ENCODE measurements around the gene TSPAN18.

TSPAN18 gene

DNA sequence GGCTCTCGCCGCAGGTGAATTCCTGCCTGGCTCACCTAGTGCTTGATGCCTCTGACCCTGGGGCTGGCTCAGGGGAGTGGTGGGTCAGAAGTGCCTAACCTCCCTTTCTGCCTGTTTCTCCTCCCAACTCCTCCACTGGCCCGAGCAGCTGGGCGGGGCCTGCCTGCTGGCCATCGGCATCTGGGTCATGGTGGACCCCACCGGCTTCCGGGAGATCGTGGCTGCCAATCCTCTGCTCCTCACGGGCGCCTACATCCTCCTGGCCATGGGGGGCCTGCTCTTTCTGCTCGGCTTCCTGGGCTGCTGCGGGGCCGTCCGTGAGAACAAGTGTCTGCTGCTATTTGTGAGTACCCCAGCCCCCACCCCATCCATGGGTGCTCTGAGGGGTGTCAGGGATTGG is 182.8 kb downstream of the TSPAN18 start:
- H3K4me3 ChIP-seq (ENCODE audit: low read depth in 1 of 2, low read length in 2 of 2) = no peak overlapping the region
- H3K9me3 ChIP-seq (ENCODE audit: control insufficient read depth in 1 of 2, low read length in 2 of 2) = no peaks in the 10 kb centered on the region
- H3K27me3 ChIP-seq (ENCODE audit: low read depth, low read length) = no peaks in the 10 kb centered on the region
- H3K27ac ChIP-seq (ENCODE audit: low read length) = no peak overlapping the region
- peaks cover 4 to 9% of the 10 kb centered on the region in 2 donors for H3K36me3 ChIP-seq (ENCODE audit: control insufficient read depth in 1 of 2, insufficient read depth in 2 of 2, low read length in 2 of 2)
- peaks cover 2 to 27% of the 10 kb centered on the region in 2 donors for H3K4me1 ChIP-seq (ENCODE audit: control insufficient read depth in 1 of 2, insufficient read depth in 2 of 2, low read length in 2 of 2)

DNA sequence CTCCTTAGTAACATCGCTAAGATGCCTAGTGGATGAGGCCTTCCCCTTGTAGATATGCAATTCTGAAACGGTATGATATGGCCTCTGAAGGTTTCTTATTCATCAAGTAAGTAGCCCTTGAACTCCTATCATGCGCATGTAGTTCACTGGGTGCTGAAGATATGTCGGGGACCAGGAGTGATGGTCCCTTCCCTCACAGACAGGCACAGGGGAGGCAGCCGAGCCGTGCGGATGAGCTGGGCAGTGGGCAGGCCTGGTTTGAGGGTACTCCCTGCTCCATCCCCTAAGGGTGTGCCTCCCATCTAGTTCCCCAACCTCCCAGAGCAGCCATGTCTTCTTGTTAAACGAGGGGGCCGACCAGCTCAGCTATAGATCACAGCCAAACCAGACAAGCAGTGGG is 183.8 kb downstream of the TSPAN18 start:
- Histone ChIP-seq H3K4me3 (ENCODE audit: low read depth in 1 of 2, low read length in 2 of 2) (no peak overlapping the region), H3K36me3 (ENCODE audit: control insufficient read depth in 1 of 2, insufficient read depth in 2 of 2, low read length in 2 of 2) (peaks cover 4 to 13% of the 10 kb centered on the region in 2 donors), H3K27me3 (ENCODE audit: low read depth, low read length) (no peaks in the 10 kb centered on the region), H3K27ac (ENCODE audit: low read length) (no peak overlapping the region), H3K9me3 (ENCODE audit: control insufficient read depth in 1 of 2, low read length in 2 of 2) (no peaks in the 10 kb centered on the region), H3K4me1 (ENCODE audit: control insufficient read depth in 1 of 2, insufficient read depth in 2 of 2, low read length in 2 of 2) (peaks cover 2 to 28% of the 10 kb centered on the region in 2 donors)

DNA sequence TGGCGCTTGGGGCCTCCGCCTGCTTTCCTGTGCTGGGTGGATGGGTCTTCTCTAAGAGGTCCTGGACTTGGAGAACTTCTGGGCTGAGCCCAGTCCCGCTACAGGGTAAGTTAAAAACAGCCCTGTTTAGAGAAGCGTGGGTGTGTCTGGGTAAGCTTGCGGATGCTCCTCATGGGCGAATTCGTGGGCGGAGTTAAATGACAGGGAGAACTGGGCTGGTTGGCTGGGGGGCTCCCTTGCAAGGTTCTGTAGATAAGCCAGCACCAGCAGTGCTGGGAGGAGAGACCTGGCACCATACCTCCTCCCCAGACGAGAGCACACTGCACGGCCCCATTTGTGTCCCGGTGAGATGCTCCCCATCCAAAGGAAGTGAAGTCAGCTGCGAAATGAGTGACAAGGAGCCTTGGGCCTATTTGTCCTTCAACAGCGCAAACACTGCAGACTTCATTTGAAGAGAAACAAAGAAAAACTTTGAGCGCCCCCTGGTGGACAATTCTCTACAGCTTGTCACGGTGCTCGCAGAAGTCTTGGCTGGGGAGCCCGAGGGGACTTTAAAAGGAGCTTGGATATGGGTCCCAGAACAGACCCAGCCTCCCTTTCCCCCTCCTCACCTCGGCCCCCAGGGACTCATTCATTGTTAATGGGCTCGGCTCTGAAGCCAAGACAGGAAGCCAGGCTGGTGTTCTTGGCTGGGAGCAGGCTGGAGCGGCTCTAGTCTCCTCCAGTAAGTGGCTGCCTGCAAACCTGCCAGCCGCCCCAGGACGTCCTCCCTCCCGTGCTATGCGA is 184.5 kb downstream of the TSPAN18 start:
- Histone ChIP-seq H3K4me1 (ENCODE audit: control insufficient read depth in 1 of 2, insufficient read depth in 2 of 2, low read length in 2 of 2) (peaks cover 2 to 28% of the 10 kb centered on the region in 2 donors), H3K36me3 (ENCODE audit: control insufficient read depth in 1 of 2, insufficient read depth in 2 of 2, low read length in 2 of 2) (peaks cover 4 to 15% of the 10 kb centered on the region in 2 donors), H3K27ac (ENCODE audit: low read length) (no peak overlapping the region), H3K4me3 (ENCODE audit: low read depth in 1 of 2, low read length in 2 of 2) (no peak overlapping the region), H3K27me3 (ENCODE audit: low read depth, low read length) (no peaks in the 10 kb centered on the region), H3K9me3 (ENCODE audit: control insufficient read depth in 1 of 2, low read length in 2 of 2) (no peaks in the 10 kb centered on the region)

DNA sequence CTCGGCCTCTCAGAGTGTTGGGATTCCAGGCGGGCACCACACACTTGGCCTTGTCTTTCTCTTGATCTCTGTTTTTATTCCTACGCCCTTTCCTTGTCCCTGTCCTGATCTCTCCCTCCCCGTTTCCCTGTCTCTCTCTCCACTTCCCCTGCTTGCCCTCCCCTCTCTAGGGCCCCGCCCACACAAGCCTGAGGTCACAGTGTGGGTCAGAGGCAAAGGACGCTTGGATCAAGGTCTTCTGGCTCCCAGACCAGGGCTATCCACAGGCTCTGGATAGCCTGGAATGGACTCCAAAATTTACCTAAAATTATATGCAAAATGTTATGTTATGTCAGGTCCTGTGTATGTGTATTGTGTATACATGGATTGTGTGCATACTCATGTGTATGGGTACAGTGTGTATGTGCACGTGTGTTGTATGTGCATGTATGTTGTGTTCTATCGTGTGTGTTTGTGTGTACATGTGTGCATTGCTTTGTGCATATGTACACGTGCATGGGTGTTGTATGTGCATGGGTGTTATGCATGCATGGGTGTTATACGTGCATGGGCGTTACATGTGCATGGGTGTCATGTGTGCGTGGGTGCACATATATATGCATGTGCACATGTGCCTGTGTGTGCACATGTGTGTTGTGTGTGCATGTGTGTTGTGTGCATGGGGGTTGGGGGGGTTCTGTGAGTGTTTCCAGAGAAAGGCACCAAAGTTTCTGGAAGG is 185.7 kb downstream of the TSPAN18 start:
- no peak overlapping the region for H3K4me3 ChIP-seq (ENCODE audit: low read depth in 1 of 2, low read length in 2 of 2)
- peaks cover 4 to 15% of the 10 kb centered on the region in 2 donors for H3K36me3 ChIP-seq (ENCODE audit: control insufficient read depth in 1 of 2, insufficient read depth in 2 of 2, low read length in 2 of 2)
- no peaks in the 10 kb centered on the region for H3K27me3 ChIP-seq (ENCODE audit: low read depth, low read length)
- no peak overlapping the region for H3K27ac ChIP-seq (ENCODE audit: low read length)
- H3K9me3 ChIP-seq (ENCODE audit: control insufficient read depth in 1 of 2, low read length in 2 of 2) = no peaks in the 10 kb centered on the region
- peaks cover 2 to 28% of the 10 kb centered on the region in 2 donors for H3K4me1 ChIP-seq (ENCODE audit: control insufficient read depth in 1 of 2, insufficient read depth in 2 of 2, low read length in 2 of 2)

DNA sequence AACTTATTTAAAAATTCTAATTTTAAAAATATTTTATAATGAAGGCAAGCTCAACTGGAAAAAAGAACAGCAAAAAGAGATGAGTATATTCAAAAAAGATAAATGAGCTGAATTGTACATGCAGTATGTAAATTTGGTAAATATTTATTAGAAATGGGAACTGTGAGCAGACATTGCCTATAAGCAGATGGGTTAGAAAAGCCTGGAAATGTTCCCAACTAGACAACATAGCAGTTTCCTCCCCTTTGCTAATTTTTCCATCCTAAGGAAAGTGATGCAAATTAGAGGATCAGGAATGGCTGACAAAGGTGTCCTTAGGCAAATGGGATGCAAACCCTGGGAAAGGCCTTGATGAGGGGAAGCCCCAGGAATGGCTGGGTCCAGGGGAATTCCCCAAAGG is 186.7 kb downstream of the TSPAN18 start:
- Histone ChIP-seq H3K4me3 (ENCODE audit: low read depth in 1 of 2, low read length in 2 of 2) (no peak overlapping the region), H3K9me3 (ENCODE audit: control insufficient read depth in 1 of 2, low read length in 2 of 2) (no peaks in the 10 kb centered on the region), H3K27ac (ENCODE audit: low read length) (no peak overlapping the region), H3K36me3 (ENCODE audit: control insufficient read depth in 1 of 2, insufficient read depth in 2 of 2, low read length in 2 of 2) (peaks cover 4 to 19% of the 10 kb centered on the region in 2 donors), H3K27me3 (ENCODE audit: low read depth, low read length) (no peaks in the 10 kb centered on the region), H3K4me1 (ENCODE audit: control insufficient read depth in 1 of 2, insufficient read depth in 2 of 2, low read length in 2 of 2) (peaks cover 2 to 28% of the 10 kb centered on the region in 2 donors)

DNA sequence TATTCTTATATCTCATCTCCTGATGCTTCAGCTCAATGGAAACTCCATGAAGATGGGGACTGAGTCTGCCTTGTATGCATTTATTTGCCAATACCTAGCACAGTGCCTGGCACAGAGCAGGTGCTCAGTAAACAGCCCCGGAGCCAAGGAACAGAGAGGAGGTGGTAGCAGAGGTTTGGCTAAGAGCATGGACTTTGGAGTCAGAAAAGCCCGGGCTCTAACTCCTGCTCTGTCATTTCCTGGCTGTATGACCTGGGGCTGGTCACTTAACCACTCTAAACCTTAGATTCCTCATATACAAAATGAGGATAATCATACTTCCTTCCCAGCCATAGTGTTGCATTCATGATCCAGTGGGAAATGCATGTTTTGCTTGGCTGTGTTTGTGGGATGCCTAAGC is 187.3 kb downstream of the TSPAN18 start:
- Histone ChIP-seq H3K36me3 (ENCODE audit: control insufficient read depth in 1 of 2, insufficient read depth in 2 of 2, low read length in 2 of 2) (peaks cover under 1 to 22% of the 10 kb centered on the region in 2 donors), H3K27ac (ENCODE audit: low read length) (no peak overlapping the region), H3K4me1 (ENCODE audit: control insufficient read depth in 1 of 2, insufficient read depth in 2 of 2, low read length in 2 of 2) (peaks cover 2 to 28% of the 10 kb centered on the region in 2 donors), H3K27me3 (ENCODE audit: low read depth, low read length) (no peaks in the 10 kb centered on the region), H3K9me3 (ENCODE audit: control insufficient read depth in 1 of 2, low read length in 2 of 2) (no peaks in the 10 kb centered on the region), H3K4me3 (ENCODE audit: low read depth in 1 of 2, low read length in 2 of 2) (no peak overlapping the region)

DNA sequence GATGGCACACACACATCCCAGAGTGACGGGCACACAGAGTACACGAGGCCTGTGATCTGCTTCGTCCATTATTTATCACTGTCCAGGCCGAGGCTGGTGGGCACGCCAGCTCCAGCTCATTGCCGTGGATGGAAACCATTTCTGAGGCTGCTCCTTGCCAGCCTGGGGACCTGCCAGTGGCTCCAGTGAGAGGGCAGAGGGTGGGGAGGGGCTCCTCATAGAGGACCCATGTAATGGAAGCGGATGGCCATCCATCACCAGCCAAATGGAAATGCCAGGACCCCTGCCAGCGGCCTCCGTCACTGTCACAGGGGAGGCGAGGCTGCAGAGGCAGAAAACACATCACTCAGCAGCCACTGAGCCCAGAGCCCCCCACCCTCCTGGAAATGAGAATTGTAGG is 188.2 kb downstream of the TSPAN18 start:
- H3K27me3 ChIP-seq (ENCODE audit: low read depth, low read length) = no peaks in the 10 kb centered on the region
- peaks cover 6 to 24% of the 10 kb centered on the region in 2 donors for H3K36me3 ChIP-seq (ENCODE audit: control insufficient read depth in 1 of 2, insufficient read depth in 2 of 2, low read length in 2 of 2)
- H3K4me1 ChIP-seq (ENCODE audit: control insufficient read depth in 1 of 2, insufficient read depth in 2 of 2, low read length in 2 of 2) = peaks cover 2 to 27% of the 10 kb centered on the region in 2 donors
- H3K27ac ChIP-seq (ENCODE audit: low read length) = no peak overlapping the region
- H3K4me3 ChIP-seq (ENCODE audit: low read depth in 1 of 2, low read length in 2 of 2) = no peak overlapping the region
- no peaks in the 10 kb centered on the region for H3K9me3 ChIP-seq (ENCODE audit: control insufficient read depth in 1 of 2, low read length in 2 of 2)

DNA sequence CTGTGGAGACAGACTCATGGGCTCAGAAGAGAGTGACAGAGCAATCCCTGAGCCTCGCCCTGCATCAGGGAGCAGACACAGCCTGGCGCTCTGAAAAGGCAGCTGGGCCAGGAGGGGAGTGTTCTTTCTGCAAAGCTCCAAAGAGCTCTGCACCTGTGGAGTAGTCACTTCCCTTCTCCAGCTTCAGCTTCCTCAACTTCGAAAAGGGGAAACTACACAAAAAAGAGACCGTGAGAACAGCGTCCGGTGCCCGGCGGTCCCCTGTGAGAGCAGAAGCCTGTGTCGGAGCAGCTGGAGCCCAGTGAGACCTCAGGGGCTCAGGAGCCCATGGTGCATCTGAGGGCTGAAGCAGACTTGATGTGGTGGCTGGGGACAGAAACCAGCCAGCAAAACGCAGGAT is 188.9 kb downstream of the TSPAN18 start:
- peaks cover 6 to 23% of the 10 kb centered on the region in 2 donors for H3K36me3 ChIP-seq (ENCODE audit: control insufficient read depth in 1 of 2, insufficient read depth in 2 of 2, low read length in 2 of 2)
- H3K9me3 ChIP-seq (ENCODE audit: control insufficient read depth in 1 of 2, low read length in 2 of 2) = no peaks in the 10 kb centered on the region
- H3K27ac ChIP-seq (ENCODE audit: low read length) = no peak overlapping the region
- peaks cover 2 to 21% of the 10 kb centered on the region in 2 donors for H3K4me1 ChIP-seq (ENCODE audit: control insufficient read depth in 1 of 2, insufficient read depth in 2 of 2, low read length in 2 of 2)
- no peaks in the 10 kb centered on the region for H3K27me3 ChIP-seq (ENCODE audit: low read depth, low read length)
- H3K4me3 ChIP-seq (ENCODE audit: low read depth in 1 of 2, low read length in 2 of 2) = no peak overlapping the region

DNA sequence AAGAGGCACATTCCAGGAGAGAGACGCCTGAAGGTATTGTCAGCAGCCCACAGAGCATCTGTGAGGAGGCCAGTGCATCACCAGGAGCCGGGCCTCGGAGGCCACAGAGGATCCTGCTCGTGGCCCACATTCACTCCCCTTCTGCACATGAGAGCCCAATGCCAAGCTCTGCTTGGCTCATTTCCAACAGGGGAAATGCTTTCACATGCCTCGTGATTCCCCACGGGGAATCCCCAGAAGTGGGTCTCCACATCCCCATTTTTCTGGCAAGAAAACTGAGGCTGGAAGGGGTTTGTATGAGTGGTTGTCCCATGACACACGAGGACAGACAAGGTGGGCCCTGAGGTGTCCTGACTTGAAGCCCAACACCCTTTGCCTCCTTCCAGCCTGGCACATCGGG is 189.6 kb downstream of the TSPAN18 start:
- Histone ChIP-seq H3K27ac (ENCODE audit: low read length) (no peak overlapping the region), H3K4me1 (ENCODE audit: control insufficient read depth in 1 of 2, insufficient read depth in 2 of 2, low read length in 2 of 2) (peaks cover 0 to 14% of the 10 kb centered on the region in 2 donors), H3K36me3 (ENCODE audit: control insufficient read depth in 1 of 2, insufficient read depth in 2 of 2, low read length in 2 of 2) (peaks cover 6 to 27% of the 10 kb centered on the region in 2 donors), H3K27me3 (ENCODE audit: low read depth, low read length) (no peaks in the 10 kb centered on the region), H3K4me3 (ENCODE audit: low read depth in 1 of 2, low read length in 2 of 2) (no peak overlapping the region), H3K9me3 (ENCODE audit: control insufficient read depth in 1 of 2, low read length in 2 of 2) (no peaks in the 10 kb centered on the region)

DNA sequence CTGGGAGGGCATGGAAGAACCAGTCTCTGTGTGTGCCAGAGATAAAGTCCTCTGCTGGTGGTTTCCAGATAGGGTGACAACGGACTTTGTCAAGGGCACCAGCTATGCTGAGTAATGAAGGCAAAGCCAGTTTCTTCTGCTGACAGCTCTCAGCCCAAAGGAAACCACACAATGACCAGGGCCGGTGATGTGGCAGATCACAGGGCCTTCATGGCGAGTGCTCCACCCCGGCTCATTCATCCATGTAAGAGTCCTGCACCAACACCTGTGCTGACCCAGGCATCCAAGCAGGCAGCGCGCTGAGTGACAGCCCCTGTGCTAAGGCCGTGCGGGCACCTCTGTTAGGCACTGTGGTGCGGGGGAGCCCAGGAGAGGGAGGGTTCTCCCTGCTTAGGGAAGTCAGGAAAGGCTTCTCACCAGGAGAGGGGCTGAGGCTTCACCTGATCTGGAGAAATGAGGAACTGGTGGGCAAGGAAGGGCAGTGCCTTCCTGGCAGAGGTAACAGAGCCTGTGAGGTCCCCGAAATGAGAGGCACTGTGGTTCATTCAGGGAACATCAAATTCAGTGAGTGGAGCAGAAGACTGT is 190.1 kb downstream of the TSPAN18 start:
- no peaks in the 10 kb centered on the region for H3K27me3 ChIP-seq (ENCODE audit: low read depth, low read length)
- H3K9me3 ChIP-seq (ENCODE audit: control insufficient read depth in 1 of 2, low read length in 2 of 2) = no peaks in the 10 kb centered on the region
- no peak overlapping the region for H3K27ac ChIP-seq (ENCODE audit: low read length)
- peaks cover 0 to 8% of the 10 kb centered on the region in 2 donors for H3K4me1 ChIP-seq (ENCODE audit: control insufficient read depth in 1 of 2, insufficient read depth in 2 of 2, low read length in 2 of 2)
- no peak overlapping the region for H3K4me3 ChIP-seq (ENCODE audit: low read depth in 1 of 2, low read length in 2 of 2)
- H3K36me3 ChIP-seq (ENCODE audit: control insufficient read depth in 1 of 2, insufficient read depth in 2 of 2, low read length in 2 of 2) = peaks cover 6 to 31% of the 10 kb centered on the region in 2 donors

DNA sequence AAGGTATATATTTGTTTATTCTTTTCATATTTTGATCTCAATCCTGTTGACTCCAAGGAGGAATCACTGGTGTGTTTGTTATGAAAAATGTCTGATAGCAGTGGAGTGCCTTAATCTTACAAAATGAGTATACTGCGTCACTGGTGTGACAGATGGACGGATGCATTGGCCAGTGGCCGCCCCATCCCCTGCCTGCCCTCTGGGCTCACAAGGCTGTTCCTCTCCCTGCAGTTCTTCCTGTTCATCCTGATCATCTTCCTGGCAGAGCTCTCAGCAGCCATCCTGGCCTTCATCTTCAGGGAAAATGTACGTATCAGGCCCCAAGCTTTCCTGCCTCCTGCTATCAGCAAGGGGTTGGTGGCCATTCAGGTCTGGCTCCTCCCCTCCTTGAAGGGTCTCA is 191.0 kb downstream of the TSPAN18 start:
- Histone ChIP-seq H3K27me3 (ENCODE audit: low read depth, low read length) (no peaks in the 10 kb centered on the region), H3K36me3 (ENCODE audit: control insufficient read depth in 1 of 2, insufficient read depth in 2 of 2, low read length in 2 of 2) (peaks cover 6 to 31% of the 10 kb centered on the region in 2 donors), H3K27ac (ENCODE audit: low read length) (no peak overlapping the region), H3K4me1 (ENCODE audit: control insufficient read depth in 1 of 2, insufficient read depth in 2 of 2, low read length in 2 of 2) (peaks cover 0 to 3% of the 10 kb centered on the region in 2 donors), H3K9me3 (ENCODE audit: control insufficient read depth in 1 of 2, low read length in 2 of 2) (no peaks in the 10 kb centered on the region), H3K4me3 (ENCODE audit: low read depth in 1 of 2, low read length in 2 of 2) (no peak overlapping the region)
